ENCODE results near the gene FUT8. TPM values are rescaled to one million over a fixed set of nuclear protein-coding genes. Genes with fewer than 3 reads are reported as not detected.

Gene FUT8
- total and polyA plus RNA-seq, 2 of the 8 experiments (the other 6 are each of a cell fraction or from before 2014, with no cell fraction given), result 10.5 to 25.1 TPM

- TF ChIP-seq SIX5 (IDR thresholded peaks at IDR 0.05; ENCODE audit: low read depth, low read length) (no peak), CHD7 (IDR thresholded peaks at IDR 0.05; ENCODE audit: insufficient replicate concordance, low read length) (no peak)
- TF ChIP-seq, protein P1, sequence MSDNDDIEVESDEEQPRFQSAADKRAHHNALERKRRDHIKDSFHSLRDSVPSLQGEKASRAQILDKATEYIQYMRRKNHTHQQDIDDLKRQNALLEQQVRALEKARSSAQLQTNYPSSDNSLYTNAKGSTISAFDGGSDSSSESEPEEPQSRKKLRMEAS (IDR thresholded peaks at IDR 0.05), result no peak
Observed at GRCh38 chr14:65370801-65371248, 41.7 kb upstream of the FUT8 start (continued).

Data from H1 (cell line).